HG02623 (cell line): ENCODE results near the gene LRP6.

ENCODE experiments used
- ATAC-seq: cut with Tn5 transposase; IDR thresholded peaks from one replicate; pipeline ENCODE4 v1.9.1; 2021; ENCODE audit warnings: moderate library complexity; ENCODE audit not compliant: unreplicated experiment

LRP6 gene

GRCh38 chr12:12216349-12217017 is 50.4 kb downstream of the LRP6 start:
- no peak for ATAC-seq

GRCh38 chr12:12214635-12215131 is 52.2 kb downstream of the LRP6 start:
- ATAC-seq = no peak

GRCh38 chr12:12214201-12214600 is 52.6 kb downstream of the LRP6 start:
- ATAC-seq = no peak

GRCh38 chr12:12212769-12213168 is 54.1 kb downstream of the LRP6 start:
- ATAC-seq = no peak

GRCh38 chr12:12210983-12211382 is 55.9 kb downstream of the LRP6 start:
- no peak for ATAC-seq

- ATAC-seq = no peak
Observed at GRCh38 chr12:12210416-12210815, 56.4 kb downstream of the LRP6 start.

- no peak for ATAC-seq
Observed at GRCh38 chr12:12209675-12210074, 57.2 kb downstream of the LRP6 start.

- no peak for ATAC-seq
Observed at GRCh38 chr12:12209043-12209442, 57.8 kb downstream of the LRP6 start.

GRCh38 chr12:12207746-12208145 is 59.1 kb downstream of the LRP6 start:
- ATAC-seq = no peak

GRCh38 chr12:12206776-12207388 is 60.0 kb downstream of the LRP6 start:
- ATAC-seq = no peak

GRCh38 chr12:12202747-12203146 is 64.1 kb downstream of the LRP6 start:
- no peak for ATAC-seq

- no peak for ATAC-seq
Observed at GRCh38 chr12:12202105-12202504, 64.7 kb downstream of the LRP6 start.

GRCh38 chr12:12201274-12201758 is 65.5 kb downstream of the LRP6 start:
- no peak for ATAC-seq

GRCh38 chr12:12200363-12200762 is 66.5 kb downstream of the LRP6 start:
- ATAC-seq = no peak

- ATAC-seq = no peak
Observed at GRCh38 chr12:12198124-12198523, 68.7 kb downstream of the LRP6 start.

GRCh38 chr12:12197128-12197527 is 69.7 kb downstream of the LRP6 start:
- ATAC-seq = no peak

GRCh38 chr12:12195516-12195915 is 71.3 kb downstream of the LRP6 start:
- ATAC-seq = no peak

GRCh38 chr12:12195081-12195480 is 71.8 kb downstream of the LRP6 start:
- no peak for ATAC-seq

- ATAC-seq = no peak
Observed at GRCh38 chr12:12194206-12194605, 72.6 kb downstream of the LRP6 start.

- no peak for ATAC-seq
Observed at GRCh38 chr12:12191008-12191407, 75.8 kb downstream of the LRP6 start.

GRCh38 chr12:12190087-12190809 is 76.6 kb downstream of the LRP6 start:
- no peak for ATAC-seq

GRCh38 chr12:12185414-12185813 is 81.4 kb downstream of the LRP6 start:
- no peak for ATAC-seq
